Ectodermal cell (in vitro differentiated cells): ENCODE measurements around the gene MAP1S.

Experiments
- H3K27ac ChIP-seq: 2 replicates; pipeline ENCODE4 v1.7.0; 2013; ENCODE audit warnings: mild to moderate bottlenecking, low read depth, low read length; ENCODE audit not compliant: insufficient read depth, poor library complexity, severe bottlenecking
- H3K27me3 ChIP-seq: 2 replicates; pipeline ENCODE4 v1.7.0; 2013; ENCODE audit warnings: mild to moderate bottlenecking, low read length; ENCODE audit not compliant: insufficient read depth, control insufficient read depth, poor library complexity, severe bottlenecking
- H3K36me3 ChIP-seq: one replicate; pipeline ENCODE4 v1.7.0; 2013; ENCODE audit warnings: low read length; ENCODE audit not compliant: control insufficient read depth, insufficient read depth
- H3K4me1 ChIP-seq: one replicate; pipeline ENCODE4 v1.7.0; 2013; ENCODE audit warnings: low read length; ENCODE audit not compliant: control insufficient read depth, insufficient read depth
- H3K4me3 ChIP-seq: 2 replicates; pipeline ENCODE4 v1.7.0; 2013; ENCODE audit warnings: low read depth, low read length, control low read depth; ENCODE audit not compliant: insufficient read depth
- H3K9me3 ChIP-seq: 2 replicates; pipeline ENCODE4 v1.7.0; 2013; ENCODE audit warnings: mild to moderate bottlenecking, low read length, moderate library complexity; ENCODE audit not compliant: control insufficient read depth
- WGBS, 2 experiments: methylation state at CpG; one replicate each; pipeline ENCODE4 v1.1.7; 2013; ENCODE audit warnings: missing lambda C conversion rate in 2 of 2; 5-methylcytosine and 5-hydroxymethylcytosine counted together

The MAP1S gene

DNA sequence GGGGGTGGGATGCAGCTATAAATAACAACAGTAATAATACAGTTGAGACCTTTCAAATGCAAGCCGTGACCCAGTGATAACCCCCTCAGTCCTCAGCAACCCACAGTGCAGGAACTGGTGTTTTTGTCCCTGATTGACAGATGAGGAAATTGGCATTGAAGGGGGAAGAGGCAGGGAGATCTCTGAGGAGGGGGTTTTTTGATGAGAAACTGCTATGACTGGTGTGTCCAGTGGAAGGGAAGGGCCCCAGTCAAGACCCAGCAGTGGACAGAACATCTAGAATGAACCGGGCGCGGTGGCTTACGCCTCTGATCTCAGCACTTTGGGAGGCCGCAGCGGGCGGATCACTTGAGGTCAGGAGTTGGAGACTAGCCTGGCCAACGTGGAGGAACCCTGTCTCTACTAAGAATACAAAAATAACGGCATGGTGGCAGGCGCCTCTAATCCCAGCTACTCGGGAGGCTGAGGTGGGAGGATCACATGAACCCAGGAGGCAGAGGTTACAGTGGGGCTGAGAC is 1.9 kb downstream of the MAP1S start:
- H3K4me3 ChIP-seq: no peak overlapping the region
- no peaks in the 10 kb centered on the region for H3K27me3 ChIP-seq
- no peaks in the 10 kb centered on the region for H3K36me3 ChIP-seq
- H3K27ac ChIP-seq: no peak overlapping the region
- peaks cover 8% of the 10 kb centered on the region for H3K4me1 ChIP-seq
- WGBS, 2 experiments: 90 to 93% methylated on average over 12 of the region's 12 CpGs
- H3K9me3 ChIP-seq: no peaks in the 10 kb centered on the region

DNA sequence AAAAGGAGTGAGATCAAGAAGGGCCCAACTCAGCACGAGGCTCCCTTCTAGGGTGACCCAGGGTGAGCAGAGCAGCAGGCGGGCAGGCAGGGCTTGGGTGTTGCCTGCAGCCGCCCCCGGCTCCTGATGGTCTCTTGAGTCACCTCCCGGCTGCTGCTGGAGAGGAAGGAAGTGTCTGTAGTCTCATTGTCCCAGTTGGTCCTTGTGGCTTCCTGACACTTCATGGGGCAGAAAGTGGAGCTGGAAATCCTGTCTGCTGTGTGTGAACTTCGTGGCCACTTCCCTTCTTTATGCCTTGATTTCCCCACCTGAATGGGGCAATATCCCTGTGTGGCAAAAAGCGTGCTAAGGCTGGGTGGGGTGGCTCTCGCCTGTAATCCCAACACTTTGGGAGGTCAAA is 2.5 kb downstream of the MAP1S start:
- no peaks in the 10 kb centered on the region for H3K9me3 ChIP-seq
- H3K36me3 ChIP-seq: no peaks in the 10 kb centered on the region
- WGBS, 2 experiments: 92 to 93% methylated on average over 8 of the region's 8 CpGs
- H3K4me1 ChIP-seq: peaks cover 8% of the 10 kb centered on the region
- H3K27me3 ChIP-seq: no peaks in the 10 kb centered on the region
- H3K4me3 ChIP-seq: no peak overlapping the region
- H3K27ac ChIP-seq: no peak overlapping the region

DNA sequence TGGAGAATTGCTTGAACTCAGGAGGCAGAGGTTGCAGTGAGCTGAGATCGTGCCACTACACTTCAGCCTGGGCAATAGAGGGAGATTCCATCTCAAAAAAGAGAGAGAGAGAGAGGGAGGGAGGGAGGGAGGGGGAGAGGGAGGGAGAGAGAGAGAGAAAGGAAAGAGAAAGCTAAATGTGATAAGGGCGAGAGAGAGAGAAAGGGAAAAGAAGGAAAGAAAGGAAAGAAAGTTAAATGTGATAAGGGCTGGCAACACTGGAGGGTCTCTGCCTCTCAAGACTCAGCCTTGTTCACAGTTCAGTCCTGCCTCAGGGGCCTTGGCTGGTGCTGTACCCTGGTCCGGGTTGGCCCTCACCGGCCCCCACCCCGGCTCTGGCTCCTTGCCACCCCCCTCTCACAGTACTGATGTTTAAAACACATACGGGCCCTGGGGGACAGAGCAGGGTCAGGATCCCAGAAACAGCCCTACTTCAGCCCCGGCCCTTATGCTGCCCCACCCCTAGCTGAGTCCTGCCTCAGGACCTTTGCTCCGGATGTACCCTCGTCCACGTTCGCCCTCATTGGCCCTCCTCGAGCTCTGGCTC is 3.5 kb downstream of the MAP1S start:
- no peaks in the 10 kb centered on the region for H3K9me3 ChIP-seq
- no peak overlapping the region for H3K27ac ChIP-seq
- peaks cover 8% of the 10 kb centered on the region for H3K36me3 ChIP-seq
- WGBS, 2 experiments: 94 to 96% methylated on average over 12 of the region's 12 CpGs
- peaks cover 8% of the 10 kb centered on the region for H3K4me1 ChIP-seq
- H3K4me3 ChIP-seq: no peak overlapping the region
- no peaks in the 10 kb centered on the region for H3K27me3 ChIP-seq

DNA sequence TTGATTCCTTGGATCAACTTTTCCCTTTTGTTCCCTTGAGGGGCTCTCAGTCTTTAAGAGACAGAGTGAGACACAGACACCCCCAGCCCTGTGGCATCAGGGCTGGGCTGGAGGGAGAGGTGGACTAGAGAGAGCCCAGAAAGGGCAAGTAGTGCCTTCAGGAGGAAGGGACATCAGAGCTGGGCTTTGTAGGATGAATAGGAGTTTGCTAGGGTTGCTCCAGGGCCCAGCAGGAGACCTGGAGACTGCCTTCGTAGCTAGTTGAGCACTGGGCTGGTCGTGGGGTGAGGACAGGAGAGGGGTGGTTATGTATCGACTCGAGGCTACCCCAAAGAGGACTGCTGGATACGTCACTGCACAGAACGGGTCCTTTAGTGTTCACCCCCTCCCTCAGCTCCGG is 5.4 kb downstream of the MAP1S start:
- no peak overlapping the region for H3K4me3 ChIP-seq
- peaks cover 8% of the 10 kb centered on the region for H3K4me1 ChIP-seq
- no peaks in the 10 kb centered on the region for H3K9me3 ChIP-seq
- H3K27ac ChIP-seq: no peak overlapping the region
- WGBS, 2 experiments: 92 to 96% methylated on average over 7 of the region's 7 CpGs
- H3K27me3 ChIP-seq: no peaks in the 10 kb centered on the region
- peaks cover 12% of the 10 kb centered on the region for H3K36me3 ChIP-seq

DNA sequence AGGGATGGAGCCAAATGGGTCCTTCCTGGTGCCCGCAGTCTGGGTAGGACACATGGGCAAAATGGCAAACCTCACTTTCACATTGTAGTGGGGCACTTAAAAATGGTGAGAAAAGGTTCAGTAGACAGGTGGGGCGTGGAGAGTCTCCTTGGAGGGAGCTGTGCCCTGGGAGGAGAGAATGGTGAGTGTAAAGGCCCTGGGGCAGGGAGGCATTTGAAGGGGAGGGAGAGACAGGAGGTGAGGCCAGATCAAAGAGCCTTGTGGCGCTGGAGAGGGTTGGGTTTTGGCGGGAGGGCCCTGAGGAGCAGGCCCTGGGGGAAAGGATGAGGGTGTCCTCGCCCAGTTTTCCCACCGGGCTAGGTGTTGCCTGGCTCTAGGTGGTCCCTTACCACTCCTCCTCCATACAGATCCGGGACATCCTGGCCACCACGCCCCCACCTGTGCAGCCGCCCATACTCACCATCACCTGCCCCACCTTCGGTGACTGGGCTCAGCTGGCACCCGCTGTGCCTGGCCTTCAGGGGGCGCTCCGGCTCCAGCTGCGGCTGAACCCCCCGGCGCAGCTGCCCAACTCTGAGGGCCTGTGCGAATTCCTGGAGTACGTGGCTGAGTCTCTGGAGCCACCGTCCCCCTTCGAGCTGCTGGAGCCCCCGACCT is 6.3 kb downstream of the MAP1S start:
- H3K27ac ChIP-seq: no peak overlapping the region
- 91 to 92% methylated on average over 21 of the region's 21 CpGs for WGBS, 2 experiments
- H3K4me3 ChIP-seq: no peak overlapping the region
- H3K36me3 ChIP-seq: peaks cover 19% of the 10 kb centered on the region
- H3K27me3 ChIP-seq: no peaks in the 10 kb centered on the region
- peaks cover 4% of the 10 kb centered on the region for H3K4me1 ChIP-seq
- H3K9me3 ChIP-seq: no peaks in the 10 kb centered on the region

DNA sequence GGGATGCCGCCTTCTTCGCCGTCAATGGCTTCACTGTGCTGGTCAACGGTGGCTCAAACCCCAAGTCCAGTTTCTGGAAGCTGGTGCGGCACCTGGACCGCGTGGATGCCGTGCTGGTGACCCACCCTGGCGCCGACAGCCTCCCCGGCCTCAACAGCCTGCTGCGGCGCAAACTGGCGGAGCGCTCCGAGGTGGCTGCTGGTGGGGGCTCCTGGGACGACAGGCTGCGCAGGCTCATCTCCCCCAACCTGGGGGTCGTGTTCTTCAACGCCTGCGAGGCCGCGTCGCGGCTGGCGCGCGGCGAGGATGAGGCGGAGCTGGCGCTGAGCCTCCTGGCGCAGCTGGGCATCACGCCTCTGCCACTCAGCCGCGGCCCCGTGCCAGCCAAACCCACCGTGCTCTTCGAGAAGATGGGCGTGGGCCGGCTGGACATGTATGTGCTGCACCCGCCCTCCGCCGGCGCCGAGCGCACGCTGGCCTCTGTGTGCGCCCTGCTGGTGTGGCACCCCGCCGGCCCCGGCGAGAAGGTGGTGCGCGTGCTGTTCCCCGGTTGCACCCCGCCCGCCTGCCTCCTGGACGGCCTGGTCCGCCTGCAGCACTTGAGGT is 7.0 kb downstream of the MAP1S start:
- WGBS, 2 experiments: 96 to 97% methylated on average over 59 of the region's 59 CpGs
- Histone ChIP-seq H3K4me1 (no peaks in the 10 kb centered on the region), H3K27ac (no peak overlapping the region), H3K9me3 (no peaks in the 10 kb centered on the region), H3K27me3 (no peaks in the 10 kb centered on the region), H3K36me3 (peaks cover 25% of the 10 kb centered on the region), H3K4me3 (no peak overlapping the region)

DNA sequence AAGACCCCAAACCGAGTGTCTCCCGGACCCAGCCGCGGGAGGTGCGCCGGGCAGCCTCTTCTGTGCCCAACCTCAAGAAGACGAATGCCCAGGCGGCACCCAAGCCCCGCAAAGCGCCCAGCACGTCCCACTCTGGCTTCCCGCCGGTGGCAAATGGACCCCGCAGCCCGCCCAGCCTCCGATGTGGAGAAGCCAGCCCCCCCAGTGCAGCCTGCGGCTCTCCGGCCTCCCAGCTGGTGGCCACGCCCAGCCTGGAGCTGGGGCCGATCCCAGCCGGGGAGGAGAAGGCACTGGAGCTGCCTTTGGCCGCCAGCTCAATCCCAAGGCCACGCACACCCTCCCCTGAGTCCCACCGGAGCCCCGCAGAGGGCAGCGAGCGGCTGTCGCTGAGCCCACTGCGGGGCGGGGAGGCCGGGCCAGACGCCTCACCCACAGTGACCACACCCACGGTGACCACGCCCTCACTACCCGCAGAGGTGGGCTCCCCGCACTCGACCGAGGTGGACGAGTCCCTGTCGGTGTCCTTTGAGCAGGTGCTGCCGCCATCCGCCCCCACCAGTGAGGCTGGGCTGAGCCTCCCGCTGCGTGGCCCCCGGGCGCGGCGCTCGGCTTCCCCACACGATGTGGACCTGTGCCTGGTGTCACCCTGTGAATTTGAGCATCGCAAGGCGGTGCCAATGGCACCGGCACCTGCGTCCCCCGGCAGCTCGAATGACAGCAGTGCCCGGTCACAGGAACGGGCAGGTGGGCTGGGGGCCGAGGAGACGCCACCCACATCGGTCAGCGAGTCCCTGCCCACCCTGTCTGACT is 7.9 kb downstream of the MAP1S start:
- Histone ChIP-seq H3K27me3 (no peaks in the 10 kb centered on the region), H3K4me3 (no peak overlapping the region), H3K9me3 (no peaks in the 10 kb centered on the region), H3K36me3 (peaks cover 28% of the 10 kb centered on the region), H3K4me1 (no peaks in the 10 kb centered on the region), H3K27ac (no peak overlapping the region)
- 95% methylated on average over 62 of the region's 62 CpGs for WGBS, 2 experiments

DNA sequence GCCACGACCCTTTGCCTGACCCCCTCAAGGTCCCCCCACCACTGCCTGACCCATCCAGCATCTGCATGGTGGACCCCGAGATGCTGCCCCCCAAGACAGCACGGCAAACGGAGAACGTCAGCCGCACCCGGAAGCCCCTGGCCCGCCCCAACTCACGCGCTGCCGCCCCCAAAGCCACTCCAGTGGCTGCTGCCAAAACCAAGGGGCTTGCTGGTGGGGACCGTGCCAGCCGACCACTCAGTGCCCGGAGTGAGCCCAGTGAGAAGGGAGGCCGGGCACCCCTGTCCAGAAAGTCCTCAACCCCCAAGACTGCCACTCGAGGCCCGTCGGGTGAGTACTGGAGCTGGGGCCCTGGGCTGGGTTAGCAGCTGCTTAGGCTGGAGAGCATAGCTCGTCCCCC is 8.6 kb downstream of the MAP1S start:
- no peaks in the 10 kb centered on the region for H3K9me3 ChIP-seq
- WGBS, 2 experiments: 96% methylated on average over 19 of the region's 19 CpGs
- H3K4me3 ChIP-seq: no peak overlapping the region
- H3K36me3 ChIP-seq: peaks cover 33% of the 10 kb centered on the region
- H3K4me1 ChIP-seq: no peaks in the 10 kb centered on the region
- H3K27me3 ChIP-seq: no peaks in the 10 kb centered on the region
- no peak overlapping the region for H3K27ac ChIP-seq

DNA sequence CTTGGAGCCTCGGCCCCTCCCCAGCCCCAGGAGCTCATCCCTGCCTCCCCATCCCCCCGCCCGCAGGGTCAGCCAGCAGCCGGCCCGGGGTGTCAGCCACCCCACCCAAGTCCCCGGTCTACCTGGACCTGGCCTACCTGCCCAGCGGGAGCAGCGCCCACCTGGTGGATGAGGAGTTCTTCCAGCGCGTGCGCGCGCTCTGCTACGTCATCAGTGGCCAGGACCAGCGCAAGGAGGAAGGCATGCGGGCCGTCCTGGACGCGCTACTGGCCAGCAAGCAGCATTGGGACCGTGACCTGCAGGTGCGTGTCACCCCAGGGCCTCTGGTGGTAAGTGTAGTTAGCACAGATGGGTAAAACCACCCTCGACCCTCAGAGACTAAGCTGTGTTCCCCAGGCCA is 13.8 kb downstream of the MAP1S start:
- H3K27ac ChIP-seq: no peak overlapping the region
- H3K36me3 ChIP-seq: peaks cover 35% of the 10 kb centered on the region
- no peak overlapping the region for H3K4me3 ChIP-seq
- WGBS, 2 experiments: 95 to 97% methylated on average over 22 of the region's 22 CpGs
- H3K9me3 ChIP-seq: no peaks in the 10 kb centered on the region
- no peaks in the 10 kb centered on the region for H3K27me3 ChIP-seq
- H3K4me1 ChIP-seq: no peaks in the 10 kb centered on the region

DNA sequence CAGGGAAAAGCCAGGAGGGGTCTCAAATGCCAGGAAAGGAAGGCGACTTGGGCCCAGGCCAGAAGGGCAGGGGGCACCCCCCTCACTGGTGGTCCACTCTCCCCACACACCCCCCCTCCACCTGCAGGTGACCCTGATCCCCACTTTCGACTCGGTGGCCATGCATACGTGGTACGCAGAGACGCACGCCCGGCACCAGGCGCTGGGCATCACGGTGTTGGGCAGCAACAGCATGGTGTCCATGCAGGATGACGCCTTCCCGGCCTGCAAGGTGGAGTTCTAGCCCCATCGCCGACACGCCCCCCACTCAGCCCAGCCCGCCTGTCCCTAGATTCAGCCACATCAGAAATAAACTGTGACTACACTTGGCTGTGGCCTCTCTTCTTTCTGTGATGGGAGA is 14.9 kb downstream of the MAP1S start:
- 95 to 96% methylated on average over 16 of the region's 16 CpGs for WGBS, 2 experiments
- Histone ChIP-seq H3K27ac (no peak overlapping the region), H3K4me3 (no peak overlapping the region), H3K36me3 (peaks cover 35% of the 10 kb centered on the region), H3K4me1 (no peaks in the 10 kb centered on the region), H3K9me3 (no peaks in the 10 kb centered on the region), H3K27me3 (no peaks in the 10 kb centered on the region)
